ENCODE data around the gene PRDX6.
"Not testable (repeated sequence)": the region's sequence is repeated elsewhere in the genome, so short reads cannot be mapped to it uniquely, and the experiment has no call there.

The PRDX6 gene, protein sequence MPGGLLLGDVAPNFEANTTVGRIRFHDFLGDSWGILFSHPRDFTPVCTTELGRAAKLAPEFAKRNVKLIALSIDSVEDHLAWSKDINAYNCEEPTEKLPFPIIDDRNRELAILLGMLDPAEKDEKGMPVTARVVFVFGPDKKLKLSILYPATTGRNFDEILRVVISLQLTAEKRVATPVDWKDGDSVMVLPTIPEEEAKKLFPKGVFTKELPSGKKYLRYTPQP

DNA sequence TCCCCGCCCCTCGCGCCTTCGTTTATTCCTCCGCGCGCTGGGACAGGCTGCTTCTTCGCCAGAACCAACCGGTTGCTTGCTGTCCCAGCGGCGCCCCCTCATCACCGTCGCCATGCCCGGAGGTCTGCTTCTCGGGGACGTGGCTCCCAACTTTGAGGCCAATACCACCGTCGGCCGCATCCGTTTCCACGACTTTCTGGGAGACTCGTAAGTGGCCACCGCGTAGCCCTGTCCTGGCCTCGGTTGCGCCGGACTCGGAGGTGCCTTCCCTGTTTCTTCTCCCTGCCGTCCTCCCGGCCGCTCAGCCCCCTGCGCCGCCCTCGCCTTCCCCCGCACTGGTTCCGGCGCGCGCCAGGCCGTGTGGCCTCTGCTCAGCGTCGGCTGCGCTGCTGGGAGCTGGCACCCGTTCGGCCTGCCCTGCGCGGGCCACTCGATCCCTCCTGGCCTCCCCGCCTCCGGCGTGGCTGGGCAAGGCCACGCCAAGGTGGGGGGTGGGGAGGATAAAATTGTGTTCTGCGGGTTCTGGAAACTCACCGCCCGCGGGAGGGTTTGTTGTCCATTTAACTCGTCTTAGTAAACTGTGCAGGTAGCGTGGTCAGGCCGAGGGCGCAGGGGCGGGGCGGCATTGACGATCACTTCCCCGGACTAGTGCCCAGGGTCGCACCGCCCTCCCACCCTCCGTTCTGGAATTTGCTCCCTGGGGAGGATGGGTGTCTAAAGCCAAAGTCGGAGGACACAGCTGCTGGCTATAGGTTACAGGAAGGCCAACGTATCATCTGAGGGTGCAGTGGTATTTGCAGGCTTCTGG, at the start of gene PRDX6:
PRDX6 (plus strand) TSS at position 50 of the 808 bp plus-strand sequence; CDS start at position 113, 63 bp downstream.
- DNase-seq, result peak; percentile 59

DNA sequence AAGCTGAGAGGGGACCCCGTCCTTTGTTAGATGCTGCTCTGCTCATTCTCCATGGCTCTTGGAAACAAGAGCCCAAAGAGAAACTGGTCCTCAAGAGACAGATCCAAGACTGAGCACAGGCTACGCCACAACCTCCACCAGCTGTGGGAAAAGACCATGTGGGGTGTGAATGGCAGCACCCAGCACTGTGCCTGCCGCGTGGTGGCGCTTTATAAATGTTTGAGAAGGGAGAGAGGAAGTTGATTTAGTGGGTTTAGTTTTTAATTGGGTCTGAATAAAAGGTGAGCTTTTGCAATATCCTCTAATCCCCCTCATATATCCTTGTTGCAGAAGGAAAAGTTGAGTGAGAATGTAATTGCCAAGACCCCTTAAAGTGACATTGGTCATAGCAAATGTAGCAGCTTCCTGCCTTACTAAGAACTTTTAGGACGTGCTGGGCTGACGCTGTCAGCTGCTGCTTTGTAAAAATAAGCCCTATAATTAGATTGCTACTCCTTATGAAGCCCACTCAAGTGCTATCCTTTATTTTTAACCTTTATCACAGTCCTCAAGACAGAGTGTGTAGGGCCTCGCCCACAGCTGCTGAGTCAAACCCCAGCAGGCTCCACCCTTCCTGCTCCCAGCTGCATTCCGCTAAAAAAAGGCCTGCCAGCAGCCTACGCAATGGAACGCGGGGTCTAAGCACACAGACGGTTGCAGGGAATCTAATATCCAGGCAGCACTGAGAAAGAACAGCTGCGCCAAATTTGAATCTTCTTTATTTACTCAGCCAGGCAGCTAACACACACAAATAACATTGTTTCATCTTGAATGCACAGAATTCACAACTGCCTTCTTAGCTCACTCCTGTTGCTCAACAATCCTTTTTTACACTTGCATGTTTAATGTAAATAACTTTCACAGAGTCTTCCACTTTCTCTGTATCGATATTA, 47.4 kb upstream of the PRDX6 start:
- peak; percentile 67 for DNase-seq

DNA sequence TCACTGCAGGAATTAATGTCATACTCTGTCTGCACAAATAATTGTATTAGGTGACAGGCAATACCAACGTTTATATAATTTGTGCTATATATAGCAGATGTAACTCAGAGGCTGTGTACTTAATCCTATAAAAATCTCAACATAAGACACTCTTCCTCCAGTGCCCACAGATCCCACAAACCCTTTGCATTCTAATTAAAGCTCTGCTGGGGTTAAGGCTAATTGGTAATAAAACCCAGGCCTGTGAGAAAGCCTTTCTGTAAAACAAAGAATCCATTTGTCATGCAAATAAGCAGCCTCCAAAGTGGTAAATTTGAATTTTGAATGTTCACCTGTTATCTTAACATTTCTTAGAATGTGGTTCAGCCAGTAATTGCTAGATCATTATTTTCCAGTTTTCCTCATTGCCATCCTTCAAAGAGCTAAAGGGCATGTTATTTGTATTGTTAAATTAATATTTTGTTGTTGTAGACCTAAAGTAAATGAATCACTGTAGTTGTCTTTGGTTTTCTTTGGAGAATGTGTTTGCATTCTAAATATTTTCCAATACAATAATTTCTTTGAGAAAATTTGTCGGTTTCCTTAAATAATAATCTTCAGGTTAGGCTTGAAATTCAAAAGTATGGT, 46.3 kb upstream of the PRDX6 start:
- no peak for DNase-seq

DNA sequence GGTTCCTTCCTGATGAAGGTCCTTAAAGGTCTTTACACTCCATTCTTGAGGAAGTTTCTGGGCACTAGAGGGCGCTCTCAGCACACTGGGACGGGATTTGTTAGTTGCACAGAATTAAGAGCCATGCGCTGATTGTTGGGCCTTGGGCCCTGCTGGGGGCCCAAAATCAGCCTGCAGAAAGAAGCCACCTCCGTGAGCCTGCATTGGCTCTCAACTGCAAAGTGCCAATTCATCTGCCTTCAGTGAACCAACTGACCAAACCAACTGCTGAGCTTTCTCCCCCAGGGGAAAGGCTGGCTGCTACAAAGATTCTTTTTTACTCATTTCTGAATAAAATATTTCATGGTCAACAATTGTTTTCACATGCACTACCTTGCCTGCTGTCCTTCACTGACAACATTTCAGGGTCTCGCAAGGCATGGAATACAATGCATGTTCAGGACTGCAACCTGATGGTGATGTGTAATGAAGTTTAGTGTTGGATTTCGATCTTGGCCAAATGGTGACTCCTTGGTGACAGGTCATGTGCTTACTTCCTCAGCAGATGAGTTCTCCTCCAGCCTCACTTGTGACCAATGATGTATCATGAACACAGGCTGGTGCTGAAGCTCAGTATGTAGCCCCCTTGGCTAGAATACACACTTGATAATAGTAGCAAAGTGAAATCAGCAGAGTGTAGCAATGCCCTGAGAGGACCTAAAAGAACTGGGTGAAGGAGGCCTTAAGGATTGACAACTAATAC, 45.7 kb upstream of the PRDX6 start:
- peak; percentile 40 for DNase-seq

DNA sequence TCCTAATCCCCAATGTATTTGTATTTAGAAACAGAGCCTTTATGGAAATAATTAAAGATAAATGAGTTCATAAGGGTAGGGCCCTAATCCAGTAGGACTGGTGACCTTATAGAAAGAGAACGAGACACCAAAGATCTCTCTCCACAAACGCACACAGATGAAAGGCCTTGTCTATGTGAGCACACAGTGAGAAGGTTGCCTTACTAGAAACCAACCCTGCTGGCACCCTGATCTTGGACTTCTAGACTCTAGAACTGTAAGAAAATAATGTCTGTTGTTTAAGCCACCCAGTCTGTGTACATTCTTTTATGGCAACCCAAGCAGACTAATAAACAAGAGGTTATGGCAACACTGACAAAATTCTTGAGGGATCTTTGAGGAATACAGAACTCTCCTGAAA, 44.8 kb upstream of the PRDX6 start:
- no peak for DNase-seq

DNA sequence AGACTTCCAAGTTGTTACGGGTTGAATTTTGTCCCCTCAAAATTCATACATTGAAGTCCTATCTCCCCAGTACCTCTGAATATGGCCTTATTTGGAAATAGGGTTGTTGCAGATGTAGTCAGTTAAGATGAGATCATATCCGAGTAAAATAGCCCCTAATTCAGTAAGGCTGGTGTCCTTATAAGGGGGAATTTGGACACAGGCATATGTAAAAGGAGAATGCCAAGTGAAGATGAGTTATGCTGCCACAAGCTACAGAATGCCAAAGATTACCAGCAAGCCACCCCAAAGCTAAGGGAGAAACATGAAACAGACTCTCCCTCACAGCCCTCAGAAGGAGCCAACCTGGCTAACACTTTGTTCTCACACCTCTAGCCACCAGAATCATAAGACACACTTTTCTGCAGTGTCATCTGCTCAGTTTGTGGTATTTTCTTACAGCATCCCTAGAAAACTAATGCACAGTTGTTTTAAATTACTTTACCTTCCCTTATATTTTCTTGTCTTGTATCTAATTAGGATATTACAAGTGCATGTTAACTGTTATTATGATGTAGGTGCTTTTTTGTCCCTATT, 43.3 kb upstream of the PRDX6 start:
- no peak for DNase-seq

DNA sequence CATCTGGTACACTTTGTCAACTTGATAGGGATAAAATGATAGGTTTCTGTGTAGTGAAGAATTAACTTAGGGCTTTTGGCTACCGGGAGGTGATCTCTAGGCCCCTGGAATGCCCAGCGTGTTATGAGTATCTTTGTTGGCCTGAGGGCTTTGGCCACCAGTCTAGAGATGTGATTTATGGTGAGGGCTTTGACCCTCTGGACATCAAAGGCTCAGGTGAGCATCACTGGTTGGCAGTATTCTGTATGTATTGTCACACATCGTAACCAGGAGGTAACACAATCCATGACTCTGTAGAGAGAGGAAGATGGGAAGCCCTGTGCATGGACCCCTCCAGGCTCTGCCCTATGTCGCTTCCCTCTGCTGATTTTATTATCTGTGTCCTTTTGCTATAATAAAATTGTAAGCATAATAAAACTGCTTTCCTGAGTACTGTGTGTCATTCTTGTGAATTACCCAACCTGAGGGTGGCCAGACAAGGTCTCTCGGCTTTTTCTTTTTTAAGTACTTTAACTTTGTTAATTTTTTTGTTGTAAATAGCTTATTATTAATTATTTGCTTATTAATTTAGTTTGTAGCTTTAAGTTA, 40.2 kb upstream of the PRDX6 start:
- DNase-seq, result no peak

DNA sequence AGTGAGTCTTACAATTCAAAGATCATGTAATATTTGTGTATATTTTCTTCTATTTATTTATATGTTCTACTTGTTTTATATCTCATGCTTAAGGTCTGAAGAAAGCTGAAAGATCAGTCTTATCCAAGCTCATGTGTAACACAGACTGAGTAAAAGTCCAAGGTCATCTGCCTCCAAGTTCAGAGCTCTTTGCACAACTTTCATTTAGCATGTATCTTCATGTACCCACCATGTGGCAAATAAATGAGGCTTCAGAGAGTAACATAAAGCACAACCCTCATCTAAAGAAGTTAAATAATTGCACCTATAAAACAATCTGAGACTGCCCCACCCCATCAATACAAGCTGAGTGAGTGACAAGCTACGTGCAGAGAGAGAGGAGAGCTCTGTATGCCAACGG, 38.5 kb upstream of the PRDX6 start:
- DNase-seq, result no peak

DNA sequence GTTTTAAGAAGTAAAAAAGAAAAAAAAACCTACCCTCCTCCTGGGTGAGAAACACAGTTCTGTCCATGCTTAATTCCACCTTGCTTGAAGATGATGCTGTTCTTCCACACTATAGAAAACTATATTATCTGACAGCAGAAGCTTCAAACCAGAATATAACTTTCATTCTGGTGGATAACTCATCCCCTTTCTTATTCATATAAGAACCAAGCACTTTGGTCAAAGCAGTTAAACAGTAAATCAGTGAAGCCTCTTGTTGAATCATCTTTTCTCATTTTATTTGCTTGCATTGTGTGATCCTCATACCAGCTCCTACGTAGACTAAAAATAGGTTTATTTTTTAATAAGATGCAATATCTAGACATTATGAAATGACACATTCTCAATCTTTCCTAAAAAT, 36.7 kb upstream of the PRDX6 start:
- DNase-seq, result no peak

DNA sequence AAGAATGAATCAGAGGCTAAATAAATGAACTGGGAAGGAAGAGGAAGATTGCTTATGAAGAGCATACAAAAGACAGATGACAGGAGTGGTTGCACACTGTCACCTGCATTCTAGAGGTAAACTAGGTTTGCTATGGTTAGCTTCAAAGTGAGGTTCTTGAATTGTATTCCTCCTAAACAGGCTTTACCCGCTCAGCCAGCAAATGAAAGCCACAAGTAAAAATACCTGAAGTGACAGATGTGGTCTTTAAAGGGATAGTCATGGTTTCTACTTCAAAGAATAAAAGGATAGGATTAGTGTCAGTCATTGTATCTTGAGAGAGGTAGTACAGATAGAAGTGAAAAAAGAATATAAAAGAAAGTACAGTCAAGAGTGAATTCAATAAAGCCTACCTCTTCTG, 32.4 kb upstream of the PRDX6 start:
- DNase-seq, result no peak

DNA sequence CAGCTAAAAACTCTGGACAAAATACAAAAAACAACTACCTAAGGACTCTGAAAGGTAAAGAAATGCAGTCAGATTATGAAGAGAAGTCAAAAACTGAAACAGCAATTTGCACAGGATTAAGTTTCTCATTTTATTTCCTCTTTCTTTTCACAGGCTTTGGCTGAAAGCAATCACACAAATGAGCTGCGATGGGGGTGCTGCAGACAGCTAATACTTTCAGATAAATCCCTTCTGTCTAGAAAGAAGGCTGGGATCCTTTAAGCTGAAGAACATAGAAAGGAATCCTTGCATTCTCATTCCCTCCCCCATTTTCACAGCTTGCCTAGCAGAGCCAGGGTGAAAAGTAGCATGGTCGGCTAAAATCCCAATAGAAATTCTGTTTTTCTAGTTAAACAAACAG, 32.0 kb upstream of the PRDX6 start:
- DNase-seq, result no peak

DNA sequence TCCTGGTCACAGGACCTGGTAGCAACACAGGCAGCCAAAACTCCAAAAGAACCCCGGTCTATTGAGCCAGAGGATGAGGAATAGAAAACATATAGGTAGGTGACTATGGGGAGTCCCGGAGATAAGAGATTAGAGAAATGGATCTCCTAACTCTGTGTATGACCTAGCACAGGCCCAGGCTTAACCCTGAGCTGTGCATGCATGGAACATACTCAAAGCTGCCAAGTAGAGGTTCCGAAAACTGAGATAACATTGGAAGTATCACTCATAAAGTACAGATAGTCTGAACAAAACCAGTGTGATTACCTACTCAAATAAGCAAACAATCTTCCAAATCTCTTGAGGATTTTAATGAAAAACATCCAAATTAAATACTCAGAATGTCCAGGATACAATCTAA, 31.5 kb upstream of the PRDX6 start:
- no peak for DNase-seq

DNA sequence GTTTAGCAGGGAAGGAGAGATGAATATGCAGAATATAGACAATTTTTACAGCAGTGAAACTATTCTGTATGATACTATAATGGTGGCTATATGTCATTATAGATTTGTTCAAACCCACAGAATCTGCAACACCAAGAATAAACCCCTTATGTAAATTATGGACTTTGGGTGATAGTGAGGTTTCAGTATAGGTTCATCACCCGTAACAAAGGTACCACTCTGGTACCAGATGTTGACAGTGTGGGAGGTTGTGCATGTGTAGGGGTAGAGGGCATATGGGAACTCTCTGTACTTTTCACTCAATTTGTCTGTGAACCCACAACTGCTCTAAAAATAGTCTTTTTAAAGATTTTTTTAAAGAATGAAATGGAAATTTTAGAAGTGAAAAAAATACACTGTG, 29.9 kb upstream of the PRDX6 start:
- no peak for DNase-seq

DNA sequence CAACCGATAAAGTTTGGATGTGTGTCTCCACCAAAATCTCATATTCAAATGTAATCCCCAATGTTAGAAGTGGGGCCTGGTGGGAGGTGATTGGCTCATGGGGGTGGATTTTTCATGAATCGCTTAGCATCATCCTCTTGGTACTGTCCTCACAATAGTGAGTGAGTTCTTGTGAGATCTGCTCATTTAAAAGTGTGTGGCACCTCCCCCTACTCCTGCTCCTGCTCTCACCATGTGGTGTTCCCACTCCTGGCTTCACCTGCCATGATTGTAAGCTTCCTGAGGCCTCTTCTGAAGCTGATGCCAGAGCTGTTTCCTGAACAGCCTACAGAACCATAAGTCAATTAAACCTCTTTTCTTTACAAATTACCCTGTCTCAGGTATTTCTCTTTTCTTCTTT, 28.2 kb upstream of the PRDX6 start:
- no peak for DNase-seq

DNA sequence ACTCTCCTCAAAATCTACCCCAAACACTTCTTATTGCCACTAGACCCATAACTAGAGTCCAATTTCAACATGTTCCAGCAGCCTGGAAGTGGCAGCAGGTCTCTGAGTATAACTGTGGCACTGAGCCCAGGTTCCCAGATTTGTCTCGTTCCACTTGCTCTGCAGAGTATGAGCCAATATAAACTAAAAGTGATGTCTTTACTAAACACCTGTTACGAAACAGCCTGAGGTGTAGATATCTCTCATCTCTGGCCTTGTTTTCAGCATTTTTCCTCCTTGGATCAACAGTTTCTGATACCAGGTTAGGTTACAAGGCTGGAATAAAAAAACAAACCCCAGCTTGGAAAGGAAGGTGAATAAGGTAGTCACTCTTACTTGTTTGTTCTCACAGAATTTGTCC, 25.2 kb upstream of the PRDX6 start:
- no peak for DNase-seq

DNA sequence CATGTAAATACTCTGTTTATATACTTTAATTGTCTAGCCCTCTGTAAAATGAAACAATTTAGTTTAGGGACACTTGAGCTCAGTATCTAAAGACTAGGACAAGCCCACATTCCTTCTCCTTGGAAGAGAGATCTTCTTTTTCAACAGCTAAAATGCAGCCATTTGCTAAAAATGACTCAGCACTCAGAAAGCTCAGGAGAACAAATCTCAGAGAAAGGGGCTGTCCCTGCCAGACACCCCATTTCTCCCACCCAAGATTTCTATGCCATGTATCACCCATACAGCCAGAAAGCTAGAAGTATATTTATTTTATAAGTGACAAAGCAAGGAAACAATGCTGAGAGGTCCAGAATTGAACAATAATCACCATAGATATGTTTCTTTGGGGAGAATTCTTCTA, 23.2 kb upstream of the PRDX6 start:
- DNase-seq, result no peak

DNA sequence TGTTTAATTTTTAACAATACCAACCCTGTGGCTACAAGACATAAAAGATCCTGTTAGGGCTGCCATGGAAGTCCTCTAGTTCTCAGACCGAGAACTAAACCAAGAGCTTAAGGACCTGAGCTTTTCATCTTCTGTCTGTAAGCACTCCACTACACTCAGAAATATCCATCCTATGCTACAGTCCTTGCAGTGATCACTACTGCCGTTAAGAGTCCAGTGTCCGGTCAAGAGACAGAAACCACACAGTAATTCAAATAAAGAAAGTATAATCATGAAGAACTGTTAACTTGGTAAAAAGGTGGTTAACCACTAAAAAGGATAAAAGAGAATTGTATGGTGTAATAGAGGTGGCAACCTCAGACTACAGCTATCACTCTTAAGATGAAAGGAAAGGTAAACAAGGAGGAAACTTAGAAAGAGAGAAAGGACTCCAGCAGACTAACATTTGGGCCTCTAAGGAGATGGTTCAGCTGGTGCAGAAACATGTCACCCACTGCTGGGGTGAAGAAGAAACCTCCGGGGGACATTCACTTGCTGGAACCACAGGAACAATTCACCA, 22.1 kb upstream of the PRDX6 start:
- no peak for DNase-seq

DNA sequence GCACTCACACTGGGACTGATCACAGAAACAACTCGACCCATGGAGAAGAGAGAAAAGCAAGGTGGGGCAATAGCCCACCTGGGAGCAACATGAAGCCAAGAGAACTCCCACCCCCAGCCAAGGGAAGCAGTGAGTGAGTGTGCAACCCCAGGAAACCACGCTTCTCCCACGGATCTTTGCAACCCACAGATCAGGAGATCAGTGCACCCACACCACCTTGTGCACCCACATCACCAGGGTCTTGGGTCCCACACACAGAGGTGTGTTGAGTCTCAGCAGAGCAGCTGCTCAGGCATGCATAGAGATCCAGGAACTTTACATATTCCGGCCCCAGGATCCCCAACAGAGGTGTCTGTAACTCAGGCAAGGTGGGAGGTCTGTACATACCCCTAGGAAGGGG, 17.2 kb upstream of the PRDX6 start:
- DNase-seq, result no peak

DNA sequence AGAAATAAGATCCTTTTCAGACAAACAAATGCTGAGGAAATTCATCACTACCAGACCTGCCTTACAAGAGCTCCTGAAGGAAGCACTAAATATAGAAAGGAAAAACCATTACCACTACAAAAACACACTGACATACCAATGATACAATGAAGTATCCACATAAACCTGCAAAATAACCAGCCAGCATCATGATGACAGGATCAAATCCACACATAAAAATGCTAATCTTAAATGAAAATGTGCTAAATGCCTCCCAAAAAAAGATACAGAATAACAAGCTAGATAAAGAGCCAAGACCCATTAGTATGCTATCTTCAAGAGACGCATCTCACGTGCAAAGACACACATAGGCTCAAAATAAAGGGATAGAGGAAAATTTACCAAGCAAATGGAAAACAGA, 14.5 kb upstream of the PRDX6 start:
- not testable (repeated sequence) for DNase-seq

DNA sequence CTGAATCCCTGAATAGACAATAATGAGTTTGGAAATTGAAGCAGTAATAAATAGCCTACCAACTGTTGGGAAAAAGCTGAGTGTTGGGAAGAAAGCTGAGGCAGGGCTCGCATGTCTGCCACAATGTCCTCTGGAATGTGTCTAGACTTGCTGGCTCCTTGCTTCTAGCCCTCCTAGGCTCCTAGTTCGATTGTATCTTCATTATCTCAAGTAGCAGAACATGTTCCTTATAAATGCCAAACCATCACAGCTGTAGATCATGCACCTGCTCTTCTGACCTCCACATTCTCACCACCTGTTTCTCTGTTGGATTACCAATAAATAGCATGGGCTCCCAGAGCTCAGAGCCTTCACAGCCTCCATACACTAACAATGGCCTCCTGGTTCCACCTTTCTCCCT, 12.9 kb upstream of the PRDX6 start:
- DNase-seq, result not testable (repeated sequence)

DNA sequence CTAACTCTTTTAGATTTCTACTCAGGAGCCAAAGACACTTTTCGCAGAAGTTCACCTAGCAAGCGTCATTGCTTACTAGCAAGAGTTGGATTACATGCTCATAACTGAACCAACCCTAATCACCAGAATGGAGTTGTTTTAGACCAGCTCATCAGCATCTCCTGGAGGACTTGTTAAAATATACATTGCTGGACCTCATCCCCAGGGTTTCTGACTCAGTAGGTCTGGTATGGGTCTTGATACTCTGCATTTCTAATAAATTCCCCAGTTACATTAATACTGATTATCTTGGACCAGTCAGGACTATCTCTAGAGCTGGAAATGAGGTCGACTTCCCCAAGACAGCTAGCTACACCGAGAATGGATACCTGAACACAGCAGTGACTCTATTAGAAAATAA, 9.7 kb upstream of the PRDX6 start:
- DNase-seq, result no peak

Measured in GF-D8 (cell line).